GM20431 (cell line): ENCODE measurements around the gene SRC.
"Not testable (repeated sequence)": the region's sequence is repeated elsewhere in the genome, so short reads cannot be mapped to it uniquely, and the experiment has no call there.

Experiments
- in situ Hi-C: fragments of 300-500 bp; cut with MseI, MboI; formaldehyde crosslinking; loops from one replicate; pipeline ENCODE4 v1.15.0; 2020; ENCODE audit warnings: low sequenced_read_pairs; ENCODE audit not compliant: unreplicated experiment

SRC gene

GRCh38 chr20:37360391-37361115, 14.6 kb downstream of the SRC start:
- in situ Hi-C loops, result no loop called here

GRCh38 chr20:37361336-37361735, 15.4 kb downstream of the SRC start:
- in situ Hi-C loops, result no loop called here

- in situ Hi-C loops, result no loop called here
Observed at GRCh38 chr20:37362231-37362792, 16.4 kb downstream of the SRC start.

- in situ Hi-C loops, result no loop called here
Observed at GRCh38 chr20:37362821-37363220, 16.9 kb downstream of the SRC start.

GRCh38 chr20:37363221-37364012, 17.5 kb downstream of the SRC start:
- in situ Hi-C loops, result no loop called here

- in situ Hi-C loops, result no loop called here
Observed at GRCh38 chr20:37364013-37364926, 18.3 kb downstream of the SRC start.

GRCh38 chr20:37364927-37365272, 19.0 kb downstream of the SRC start:
- in situ Hi-C loops, result no loop called here

- in situ Hi-C loops, result no loop called here
Observed at GRCh38 chr20:37365760-37366638, 20.1 kb downstream of the SRC start.

GRCh38 chr20:37366743-37367142, 20.8 kb downstream of the SRC start:
- in situ Hi-C loops, result no loop called here

- in situ Hi-C loops, result no loop called here
Observed at GRCh38 chr20:37369846-37370245, 23.9 kb downstream of the SRC start.

- in situ Hi-C loops, result not testable (repeated sequence)
Observed at GRCh38 chr20:37371845-37372244, 25.9 kb downstream of the SRC start.

- in situ Hi-C loops, result no loop called here
Observed at GRCh38 chr20:37372441-37372840, 26.5 kb downstream of the SRC start.

- in situ Hi-C loops, result no loop called here
Observed at GRCh38 chr20:37373020-37373598, 27.2 kb downstream of the SRC start.

- in situ Hi-C loops, result no loop called here
Observed at GRCh38 chr20:37375227-37375626, 29.3 kb downstream of the SRC start.

GRCh38 chr20:37376324-37376723, 30.4 kb downstream of the SRC start:
- in situ Hi-C loops, result no loop called here

GRCh38 chr20:37376791-37377190, 30.9 kb downstream of the SRC start:
- in situ Hi-C loops, result no loop called here

GRCh38 chr20:37377346-37378081, 31.6 kb downstream of the SRC start:
- in situ Hi-C loops, result no loop called here

- in situ Hi-C loops, result no loop called here
Observed at GRCh38 chr20:37378420-37378784, 32.5 kb downstream of the SRC start.
